GM12864 (cell line): ENCODE measurements around the gene SLC44A1.
A peak's percentile ranks its signal among the peaks of the same experiment; 100 is the strongest.

Source experiments
- DNase-seq: peaks from one replicate; pipeline ENCODE4 v3.0.0-alpha.2; 2011; ENCODE audit warnings: low read depth
- H3K4me3 ChIP-seq: 2 replicates; pipeline ENCODE4 v1.5.1; 2011; ENCODE audit warnings: mild to moderate bottlenecking, low read depth, low read length, control low read depth
- TF ChIP-seq, protein P1 (sequence below): IDR thresholded peaks from 2 replicates; pipeline ENCODE4 v1.5.1; 2011; ENCODE audit warnings: low read depth, mild to moderate bottlenecking, moderate library complexity, low read length, control low read depth, inconsistent platforms; ENCODE audit errors: missing control alignments

The SLC44A1 gene

DNA sequence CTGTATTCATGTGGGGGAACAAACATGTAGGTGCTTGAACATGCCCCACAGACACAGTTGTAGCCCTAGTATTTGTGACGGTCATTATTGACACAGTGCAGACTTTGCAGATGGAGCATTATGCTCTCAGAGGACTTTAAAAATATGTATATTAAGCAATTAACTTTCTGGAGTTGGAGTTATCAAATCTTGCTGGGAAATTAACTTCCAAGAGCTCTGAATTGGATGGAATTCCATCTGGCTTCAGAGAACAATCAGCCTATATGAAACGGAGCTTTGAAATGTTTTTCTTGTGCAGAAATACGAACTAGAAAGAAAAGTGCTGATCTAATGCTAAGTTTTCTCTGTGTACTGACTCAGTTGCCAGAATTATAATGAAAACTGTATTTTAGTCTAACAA is 152.4 kb downstream of the SLC44A1 start:
- DNase-seq = no peak
- TF ChIP-seq, protein P1, sequence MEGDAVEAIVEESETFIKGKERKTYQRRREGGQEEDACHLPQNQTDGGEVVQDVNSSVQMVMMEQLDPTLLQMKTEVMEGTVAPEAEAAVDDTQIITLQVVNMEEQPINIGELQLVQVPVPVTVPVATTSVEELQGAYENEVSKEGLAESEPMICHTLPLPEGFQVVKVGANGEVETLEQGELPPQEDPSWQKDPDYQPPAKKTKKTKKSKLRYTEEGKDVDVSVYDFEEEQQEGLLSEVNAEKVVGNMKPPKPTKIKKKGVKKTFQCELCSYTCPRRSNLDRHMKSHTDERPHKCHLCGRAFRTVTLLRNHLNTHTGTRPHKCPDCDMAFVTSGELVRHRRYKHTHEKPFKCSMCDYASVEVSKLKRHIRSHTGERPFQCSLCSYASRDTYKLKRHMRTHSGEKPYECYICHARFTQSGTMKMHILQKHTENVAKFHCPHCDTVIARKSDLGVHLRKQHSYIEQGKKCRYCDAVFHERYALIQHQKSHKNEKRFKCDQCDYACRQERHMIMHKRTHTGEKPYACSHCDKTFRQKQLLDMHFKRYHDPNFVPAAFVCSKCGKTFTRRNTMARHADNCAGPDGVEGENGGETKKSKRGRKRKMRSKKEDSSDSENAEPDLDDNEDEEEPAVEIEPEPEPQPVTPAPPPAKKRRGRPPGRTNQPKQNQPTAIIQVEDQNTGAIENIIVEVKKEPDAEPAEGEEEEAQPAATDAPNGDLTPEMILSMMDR = no peak

DNA sequence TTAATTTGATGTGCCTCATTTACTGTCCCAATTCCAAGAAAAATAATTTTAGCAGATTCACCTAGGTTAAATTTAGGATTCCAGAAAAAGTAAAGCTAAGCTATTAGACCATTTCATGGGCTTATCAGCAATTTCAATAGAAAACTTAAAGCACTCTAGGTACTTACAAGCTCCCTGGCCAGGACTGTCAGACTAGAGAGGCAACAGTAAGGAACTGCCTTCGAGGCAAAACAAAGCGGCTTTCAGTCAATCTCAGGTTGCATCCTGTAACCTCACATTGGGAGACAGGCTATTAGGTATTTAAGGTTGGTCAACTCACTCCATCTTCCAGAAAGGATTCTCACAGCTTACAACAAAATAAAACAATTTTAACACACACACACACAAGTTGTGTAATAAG is 154.7 kb downstream of the SLC44A1 start:
- H3K4me3 ChIP-seq = no peak overlapping the region
- TF ChIP-seq, protein P1 = no peak
- DNase-seq = no peak

More for the DNA sequence above, 152.4 kb downstream of the SLC44A1 start:
- H3K4me3 ChIP-seq = no peak overlapping the region

DNA sequence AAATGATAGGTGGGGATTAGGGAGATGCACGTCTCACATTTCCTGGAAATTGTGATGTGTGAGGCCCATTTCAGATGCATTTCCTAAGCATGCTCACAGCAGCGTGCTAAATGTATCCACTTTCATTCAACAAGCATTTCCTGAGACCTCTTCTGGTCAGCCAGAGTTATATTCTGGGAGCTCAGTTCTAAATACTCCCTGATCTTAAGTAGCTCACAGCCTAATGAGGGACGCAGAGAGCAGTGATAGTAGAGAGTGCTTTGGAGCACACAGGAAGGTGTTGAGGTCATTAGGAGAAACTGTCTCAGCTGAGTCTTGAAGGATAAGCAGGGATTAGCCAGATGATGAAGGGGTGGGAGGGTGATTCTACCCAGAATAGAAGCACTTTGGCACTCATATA is 157.2 kb downstream of the SLC44A1 start:
- TF ChIP-seq, protein P1 = no peak
- no peak overlapping the region for H3K4me3 ChIP-seq
- DNase-seq = no peak

DNA sequence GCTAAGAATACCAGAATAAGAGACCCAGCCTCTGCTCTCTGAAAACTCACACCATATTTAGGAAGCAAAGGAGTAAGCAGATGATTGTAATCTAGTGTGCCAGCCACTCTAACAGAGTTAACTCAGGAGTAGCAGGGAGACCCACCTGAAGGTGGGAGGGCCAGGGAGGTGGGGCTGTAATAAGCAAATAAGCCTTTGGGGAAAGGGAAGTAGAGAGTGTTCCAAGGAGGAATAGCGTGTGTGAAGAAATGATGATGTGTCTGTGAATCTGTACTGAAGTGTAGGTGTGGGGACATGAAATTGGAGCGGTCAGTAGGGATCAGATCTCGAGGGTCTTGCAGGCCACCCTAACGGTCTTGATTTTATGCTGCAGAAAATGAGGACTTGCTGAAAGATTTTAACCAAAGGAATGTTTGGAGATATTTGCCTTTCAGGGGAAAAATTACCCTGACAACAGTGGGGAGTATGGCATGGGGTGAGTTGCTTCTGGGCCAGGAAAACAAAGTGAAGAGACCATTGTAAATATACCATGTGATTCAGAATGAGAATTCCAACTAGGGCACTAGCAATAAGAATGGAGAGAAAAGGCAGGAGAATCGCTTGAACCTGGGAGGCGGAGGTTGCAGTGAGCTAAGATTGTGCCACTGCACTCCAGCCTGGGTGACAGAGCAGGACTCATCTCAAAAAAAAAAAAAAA is 159.2 kb downstream of the SLC44A1 start:
- no peak for DNase-seq
- H3K4me3 ChIP-seq = no peak overlapping the region
- TF ChIP-seq, protein P1 = no peak

DNA sequence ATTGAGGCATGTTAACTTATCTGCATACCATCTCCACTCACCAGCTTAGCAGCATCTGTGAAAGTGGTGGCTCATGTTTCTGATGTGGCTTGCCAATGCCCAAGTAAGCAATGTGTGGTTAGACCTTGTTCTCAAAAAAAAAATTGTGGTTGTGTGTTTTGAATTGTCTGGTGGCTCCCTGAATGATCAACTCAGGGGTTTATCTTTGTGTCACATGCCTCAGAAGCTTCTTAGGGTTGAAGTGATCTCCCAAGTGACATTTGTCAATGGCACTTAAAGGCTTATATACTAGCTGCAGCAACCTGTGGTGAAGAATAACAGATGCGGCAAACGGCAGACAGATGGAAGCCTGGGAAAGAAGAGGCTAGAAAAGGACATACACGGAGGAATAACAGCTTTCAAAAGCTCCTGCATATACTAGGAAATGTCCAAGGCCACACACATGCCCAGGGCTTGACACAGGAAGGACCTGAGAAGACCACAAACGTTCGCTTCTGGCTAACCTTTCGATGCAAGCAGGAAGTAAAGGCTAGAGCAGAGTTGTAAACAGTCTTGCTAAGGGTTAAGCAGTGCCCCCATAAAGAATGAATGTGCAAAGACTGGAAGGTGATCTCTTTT is 161.2 kb downstream of the SLC44A1 start:
- TF ChIP-seq, protein P1 = no peak
- H3K4me3 ChIP-seq = no peak overlapping the region
- peak; percentile 60 for DNase-seq

DNA sequence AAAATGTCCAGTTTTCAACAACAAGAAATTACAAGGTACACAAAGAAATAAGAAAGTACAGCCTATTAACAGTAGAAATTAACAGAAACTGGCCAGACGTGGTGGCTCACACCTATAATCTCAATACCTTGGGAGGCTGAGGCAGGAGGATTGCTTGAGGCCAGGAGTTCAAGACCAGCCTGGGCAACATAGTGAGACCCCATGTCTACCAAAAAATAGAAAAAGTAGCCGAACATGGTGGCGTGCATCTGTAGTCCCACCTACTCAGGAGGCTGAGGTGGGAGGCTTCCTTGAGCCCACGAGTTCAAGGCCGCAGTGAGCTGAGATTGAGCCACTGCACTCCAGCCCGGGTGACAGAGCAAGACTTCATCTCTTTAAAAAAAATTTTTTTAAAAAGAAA is 161.9 kb downstream of the SLC44A1 start:
- no peak for DNase-seq
- TF ChIP-seq, protein P1 = no peak
- no peak overlapping the region for H3K4me3 ChIP-seq

DNA sequence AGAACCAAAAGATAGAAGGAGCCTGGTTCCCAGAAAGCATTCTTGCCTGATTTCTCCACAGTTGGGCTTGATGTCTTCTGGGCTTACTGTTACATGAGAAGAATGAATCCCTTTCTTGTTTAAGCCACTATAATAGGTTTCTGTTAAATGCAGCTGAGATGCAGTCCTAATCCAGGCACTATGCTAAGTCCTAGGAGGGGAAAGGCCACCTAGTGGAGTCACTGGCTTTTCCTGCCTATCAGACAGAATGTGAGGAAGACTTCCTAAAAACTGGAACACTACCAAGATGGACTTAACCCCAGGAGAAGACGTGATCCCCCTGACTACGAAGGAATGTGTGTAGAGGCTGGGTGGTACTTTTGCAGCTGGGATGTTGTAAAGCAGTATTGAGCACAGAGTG is 169.1 kb downstream of the SLC44A1 start:
- H3K4me3 ChIP-seq = no peak overlapping the region
- no peak for DNase-seq
- TF ChIP-seq, protein P1 = peak; percentile 6
